HEK293 (cell line): ENCODE measurements around the gene TTR.

ENCODE experiments used
- ATF2 ChIP-seq: fragments of 450-650 bp; formaldehyde crosslinking; IDR thresholded peaks from 2 replicates; pipeline ENCODE4 v1.5.1; 2016; ENCODE audit warnings: missing biosample characterization, missing genetic modification characterization, low read depth
- HOXA7 ChIP-seq: sonication (generic); formaldehyde crosslinking; IDR thresholded peaks from 2 replicates; pipeline ENCODE4 v1.8.1; 2022; ENCODE audit warnings: missing genetic modification reagents, borderline replicate concordance
- RBAK ChIP-seq: fragments of 450-650 bp; formaldehyde crosslinking; IDR thresholded peaks from 2 replicates; pipeline ENCODE4 v1.5.1; 2016; ENCODE audit warnings: missing biosample characterization, missing genetic modification characterization
- YY1 ChIP-seq: fragments of 450-650 bp; formaldehyde crosslinking; IDR thresholded peaks from 2 replicates; pipeline ENCODE4 v1.5.1; 2018; ENCODE audit warnings: missing biosample characterization, missing genetic modification characterization
- ZBTB21 ChIP-seq: fragments of 450-650 bp; formaldehyde crosslinking; IDR thresholded peaks from 2 replicates; pipeline ENCODE4 v1.5.1; 2017; ENCODE audit warnings: missing biosample characterization, missing genetic modification characterization
- ZNF274 ChIP-seq, 2 experiments: fragments of 200-500 bp in 1 of 2; fragments of 450-650 bp in 1 of 2; sonication (Bioruptor generic) in 1 of 2; formaldehyde crosslinking in 1 of 2; IDR thresholded peaks; 2 replicates each; pipeline versions ENCODE4 v1.5.1 to v1.6.1; 2014 to 2016; ENCODE audit warnings: borderline replicate concordance in 1 of 2, inconsistent platforms in 1 of 2, low read length in 1 of 2, missing biosample characterization in 1 of 2, missing genetic modification characterization in 1 of 2
- ZNF37A ChIP-seq: fragments of 450-650 bp; IDR thresholded peaks from 2 replicates; pipeline ENCODE4 v1.5.1; 2018; ENCODE audit warnings: missing biosample characterization, missing genetic modification characterization
- TF ChIP-seq, protein P1 (sequence below): fragments of 450-650 bp; formaldehyde crosslinking; IDR thresholded peaks from 2 replicates; pipeline ENCODE4 v1.5.1; 2017; ENCODE audit warnings: missing biosample characterization, missing genetic modification characterization
- TF ChIP-seq, protein P2 (sequence below): fragments of 450-650 bp; formaldehyde crosslinking; IDR thresholded peaks from 2 replicates; pipeline ENCODE4 v1.5.1; 2016; ENCODE audit warnings: missing biosample characterization, missing genetic modification characterization
- TF ChIP-seq, protein P3 (sequence below): fragments of 450-650 bp; formaldehyde crosslinking; optimal IDR thresholded peaks from 2 replicates; pipeline ENCODE3; 2016; ENCODE audit warnings: missing biosample characterization, mild to moderate bottlenecking, missing genetic modification characterization
- TF ChIP-seq, protein P4 (sequence below): fragments of 450-650 bp; formaldehyde crosslinking; IDR thresholded peaks from 2 replicates; pipeline ENCODE4 v1.5.1; 2016; ENCODE audit warnings: missing biosample characterization, missing genetic modification characterization
- TF ChIP-seq, protein P5 (sequence below): fragments of 450-650 bp; formaldehyde crosslinking; IDR thresholded peaks from 2 replicates; pipeline ENCODE4 v1.5.1; 2016; ENCODE audit warnings: missing biosample characterization, missing genetic modification characterization

DNA sequence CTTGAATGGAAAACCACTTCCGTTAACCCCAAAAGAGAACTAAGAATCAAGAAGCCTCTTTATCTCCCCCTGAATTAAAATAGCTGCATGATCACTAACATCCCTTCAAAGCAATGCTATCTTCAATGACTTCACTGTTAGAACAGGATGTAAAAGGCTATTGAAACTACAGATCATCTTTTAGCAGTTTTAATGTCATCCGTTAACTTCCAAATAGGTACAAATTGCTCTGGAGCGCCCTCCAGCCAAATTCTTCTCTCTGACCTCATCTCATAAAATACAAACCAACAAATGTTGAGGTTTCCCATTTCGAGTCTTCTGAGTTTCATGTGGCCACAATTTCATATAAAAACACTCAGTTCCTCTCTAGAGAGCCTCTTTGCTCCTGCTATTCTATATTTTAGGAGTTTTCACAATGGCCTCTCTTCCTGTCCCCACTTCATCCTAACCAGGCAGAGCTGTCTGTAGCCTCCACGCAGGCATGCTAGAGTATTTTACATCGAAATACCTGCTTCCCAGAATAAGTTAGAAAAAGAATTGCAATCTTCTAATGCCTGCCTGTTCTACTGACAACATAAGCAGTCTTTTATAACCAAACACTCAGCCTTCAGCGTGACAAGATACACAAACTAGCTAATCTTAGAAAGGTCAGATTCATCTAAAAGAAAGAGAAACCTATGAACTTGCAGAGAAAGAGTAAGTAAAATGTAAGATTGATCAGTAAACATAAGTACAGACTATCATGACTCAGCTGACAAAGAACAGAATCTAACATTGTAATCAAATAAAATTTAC, 54.9 kb downstream of the TTR start:
- TF ChIP-seq, protein P1, sequence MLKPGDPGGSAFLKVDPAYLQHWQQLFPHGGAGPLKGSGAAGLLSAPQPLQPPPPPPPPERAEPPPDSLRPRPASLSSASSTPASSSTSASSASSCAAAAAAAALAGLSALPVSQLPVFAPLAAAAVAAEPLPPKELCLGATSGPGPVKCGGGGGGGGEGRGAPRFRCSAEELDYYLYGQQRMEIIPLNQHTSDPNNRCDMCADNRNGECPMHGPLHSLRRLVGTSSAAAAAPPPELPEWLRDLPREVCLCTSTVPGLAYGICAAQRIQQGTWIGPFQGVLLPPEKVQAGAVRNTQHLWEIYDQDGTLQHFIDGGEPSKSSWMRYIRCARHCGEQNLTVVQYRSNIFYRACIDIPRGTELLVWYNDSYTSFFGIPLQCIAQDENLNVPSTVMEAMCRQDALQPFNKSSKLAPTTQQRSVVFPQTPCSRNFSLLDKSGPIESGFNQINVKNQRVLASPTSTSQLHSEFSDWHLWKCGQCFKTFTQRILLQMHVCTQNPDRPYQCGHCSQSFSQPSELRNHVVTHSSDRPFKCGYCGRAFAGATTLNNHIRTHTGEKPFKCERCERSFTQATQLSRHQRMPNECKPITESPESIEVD (tag by site-specific recombination), result peak; percentile 83
- TF ChIP-seq ZNF274 (IDR thresholded peaks at IDR 0.05; ENCODE audit: low read length) (no peak), ZNF274 (tag by site-specific recombination; IDR thresholded peaks at IDR 0.05; ENCODE audit: borderline replicate concordance) (no peak), YY1 (tag by site-specific recombination) (no peak), ATF2 (tag by site-specific recombination) (no peak), ZBTB21 (tag by site-specific recombination) (no peak), RBAK (tag by site-specific recombination) (no peak), ZNF37A (tag by site-specific recombination) (no peak), HOXA7 (no peak)
- TF ChIP-seq, protein P2, sequence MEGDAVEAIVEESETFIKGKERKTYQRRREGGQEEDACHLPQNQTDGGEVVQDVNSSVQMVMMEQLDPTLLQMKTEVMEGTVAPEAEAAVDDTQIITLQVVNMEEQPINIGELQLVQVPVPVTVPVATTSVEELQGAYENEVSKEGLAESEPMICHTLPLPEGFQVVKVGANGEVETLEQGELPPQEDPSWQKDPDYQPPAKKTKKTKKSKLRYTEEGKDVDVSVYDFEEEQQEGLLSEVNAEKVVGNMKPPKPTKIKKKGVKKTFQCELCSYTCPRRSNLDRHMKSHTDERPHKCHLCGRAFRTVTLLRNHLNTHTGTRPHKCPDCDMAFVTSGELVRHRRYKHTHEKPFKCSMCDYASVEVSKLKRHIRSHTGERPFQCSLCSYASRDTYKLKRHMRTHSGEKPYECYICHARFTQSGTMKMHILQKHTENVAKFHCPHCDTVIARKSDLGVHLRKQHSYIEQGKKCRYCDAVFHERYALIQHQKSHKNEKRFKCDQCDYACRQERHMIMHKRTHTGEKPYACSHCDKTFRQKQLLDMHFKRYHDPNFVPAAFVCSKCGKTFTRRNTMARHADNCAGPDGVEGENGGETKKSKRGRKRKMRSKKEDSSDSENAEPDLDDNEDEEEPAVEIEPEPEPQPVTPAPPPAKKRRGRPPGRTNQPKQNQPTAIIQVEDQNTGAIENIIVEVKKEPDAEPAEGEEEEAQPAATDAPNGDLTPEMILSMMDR, result no peak
- TF ChIP-seq, protein P3, sequence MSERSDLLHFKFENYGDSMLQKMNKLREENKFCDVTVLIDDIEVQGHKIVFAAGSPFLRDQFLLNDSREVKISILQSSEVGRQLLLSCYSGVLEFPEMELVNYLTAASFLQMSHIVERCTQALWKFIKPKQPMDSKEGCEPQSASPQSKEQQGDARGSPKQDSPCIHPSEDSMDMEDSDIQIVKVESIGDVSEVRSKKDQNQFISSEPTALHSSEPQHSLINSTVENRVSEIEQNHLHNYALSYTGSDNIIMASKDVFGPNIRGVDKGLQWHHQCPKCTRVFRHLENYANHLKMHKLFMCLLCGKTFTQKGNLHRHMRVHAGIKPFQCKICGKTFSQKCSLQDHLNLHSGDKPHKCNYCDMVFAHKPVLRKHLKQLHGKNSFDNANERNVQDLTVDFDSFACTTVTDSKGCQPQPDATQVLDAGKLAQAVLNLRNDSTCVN (tag by site-specific recombination), result no peak
- TF ChIP-seq, protein P4, sequence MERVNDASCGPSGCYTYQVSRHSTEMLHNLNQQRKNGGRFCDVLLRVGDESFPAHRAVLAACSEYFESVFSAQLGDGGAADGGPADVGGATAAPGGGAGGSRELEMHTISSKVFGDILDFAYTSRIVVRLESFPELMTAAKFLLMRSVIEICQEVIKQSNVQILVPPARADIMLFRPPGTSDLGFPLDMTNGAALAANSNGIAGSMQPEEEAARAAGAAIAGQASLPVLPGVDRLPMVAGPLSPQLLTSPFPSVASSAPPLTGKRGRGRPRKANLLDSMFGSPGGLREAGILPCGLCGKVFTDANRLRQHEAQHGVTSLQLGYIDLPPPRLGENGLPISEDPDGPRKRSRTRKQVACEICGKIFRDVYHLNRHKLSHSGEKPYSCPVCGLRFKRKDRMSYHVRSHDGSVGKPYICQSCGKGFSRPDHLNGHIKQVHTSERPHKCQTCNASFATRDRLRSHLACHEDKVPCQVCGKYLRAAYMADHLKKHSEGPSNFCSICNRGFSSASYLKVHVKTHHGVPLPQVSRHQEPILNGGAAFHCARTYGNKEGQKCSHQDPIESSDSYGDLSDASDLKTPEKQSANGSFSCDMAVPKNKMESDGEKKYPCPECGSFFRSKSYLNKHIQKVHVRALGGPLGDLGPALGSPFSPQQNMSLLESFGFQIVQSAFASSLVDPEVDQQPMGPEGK (tag by site-specific recombination), result no peak
- TF ChIP-seq, protein P5, sequence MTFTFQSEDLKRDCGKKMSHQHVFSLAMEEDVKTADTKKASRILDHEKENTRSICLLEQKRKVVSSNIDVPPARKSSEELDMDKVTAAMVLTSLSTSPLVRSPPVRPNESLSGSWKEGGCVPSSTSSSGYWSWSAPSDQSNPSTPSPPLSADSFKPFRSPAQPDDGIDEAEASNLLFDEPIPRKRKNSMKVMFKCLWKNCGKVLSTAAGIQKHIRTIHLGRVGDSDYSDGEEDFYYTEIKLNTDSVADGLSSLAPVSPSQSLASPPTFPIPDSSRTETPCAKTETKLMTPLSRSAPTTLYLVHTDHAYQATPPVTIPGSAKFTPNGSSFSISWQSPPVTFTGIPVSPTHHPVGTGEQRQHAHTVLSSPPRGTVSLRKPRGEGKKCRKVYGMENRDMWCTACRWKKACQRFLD, result no peak
